Neural cell (in vitro differentiated cells): ENCODE data around the gene UQCRFS1. TPM values are rescaled to one million over a fixed set of nuclear protein-coding genes. Genes with fewer than 3 reads are reported as not detected.

ENCODE experiments used
- H2AFZ ChIP-seq: fragments of 200-600, 300-800 bp; sonication (generic), shearing (Covaris generic); 2 replicates; pipeline ENCODE4 v1.6.0; 2014; ENCODE audit warnings: low read depth, mild to moderate bottlenecking, antibody characterized with exemption, low read length, moderate library complexity
- H3F3A ChIP-seq: fragments of 200-600 bp; shearing (Covaris generic); 2 replicates; pipeline ENCODE4 v1.6.1; 2016; ENCODE audit warnings: mild to moderate bottlenecking, moderate library complexity, mixed read lengths, antibody characterized with exemption, low read length; ENCODE audit not compliant: insufficient read depth, poor library complexity, severe bottlenecking
- H3K27ac ChIP-seq: fragments of 200-600, 300-800 bp; sonication (generic), shearing (Covaris generic); 2 replicates; pipeline ENCODE4 v1.5.1; 2014; ENCODE audit warnings: mild to moderate bottlenecking, low read length, moderate library complexity
- H3K27me3 ChIP-seq: fragments of 300-800, 200-600 bp; sonication (generic), shearing (Covaris generic); 2 replicates; pipeline ENCODE4 v1.6.0; 2014; ENCODE audit warnings: mild to moderate bottlenecking, low read depth, low read length, moderate library complexity; ENCODE audit not compliant: insufficient read depth
- H3K36me3 ChIP-seq: fragments of 300-800, 200-600 bp; sonication (generic), shearing (Covaris generic); 2 replicates; pipeline ENCODE4 v1.5.1; 2014; ENCODE audit warnings: mild to moderate bottlenecking, antibody characterized with exemption, low read length, moderate library complexity; ENCODE audit not compliant: insufficient read depth
- H3K4me2 ChIP-seq: fragments of 300-800, 200-600 bp; sonication (generic), shearing (Covaris generic); 2 replicates; pipeline ENCODE4 v1.6.0; 2014; ENCODE audit warnings: mild to moderate bottlenecking, low read length
- H3K4me3 ChIP-seq: fragments of 300-800, 200-600 bp; sonication (generic), shearing (Covaris generic); 2 replicates; pipeline ENCODE4 v1.5.1; 2014; ENCODE audit warnings: mild to moderate bottlenecking, low read length, moderate library complexity
- H3K79me2 ChIP-seq: fragments of 200-600 bp; shearing (Covaris generic); replicated peaks from 2 replicates; pipeline ENCODE4 v1.6.0; 2014; ENCODE audit warnings: mild to moderate bottlenecking, low read length, moderate library complexity; ENCODE audit not compliant: insufficient read depth
- H3K9ac ChIP-seq: fragments of 300-800, 200-600 bp; sonication (generic), shearing (Covaris generic); 2 replicates; pipeline ENCODE4 v1.6.1; 2016; ENCODE audit warnings: mild to moderate bottlenecking, low read length, mixed read lengths
- H3K9me2 ChIP-seq: fragments of 200-600 bp; shearing (Covaris generic); 2 replicates; pipeline ENCODE4 v1.6.1; 2016; ENCODE audit warnings: mild to moderate bottlenecking, low read length, mixed read lengths; ENCODE audit not compliant: insufficient read depth
- H3K9me3 ChIP-seq: fragments of 200-600, 300-800 bp; sonication (generic), shearing (Covaris generic); 2 replicates; pipeline ENCODE4 v1.6.1; 2016; ENCODE audit warnings: mild to moderate bottlenecking, mixed run types, low read length, moderate library complexity, mixed read lengths
- H4K20me1 ChIP-seq: fragments of 200-600 bp; shearing (Covaris generic); 2 replicates; pipeline ENCODE4 v1.6.1; 2016; ENCODE audit warnings: mild to moderate bottlenecking, mixed run types; ENCODE audit not compliant: insufficient read depth
- EP300 ChIP-seq: fragments of 450-650 bp; conservative IDR thresholded peaks from 2 replicates; pipeline ENCODE4 v1.6.1; 2014; ENCODE audit warnings: antibody characterized with exemption, mild to moderate bottlenecking, moderate library complexity; ENCODE audit not compliant: poor library complexity, severe bottlenecking
- EZH2 ChIP-seq: fragments of 200-600, 300-800 bp; shearing (Covaris generic), sonication (generic); IDR thresholded peaks from 2 replicates; pipeline ENCODE4 v1.6.1; 2014; ENCODE audit warnings: antibody characterized with exemption, low read length, borderline replicate concordance, mild to moderate bottlenecking; ENCODE audit not compliant: insufficient read depth, poor library complexity, severe bottlenecking
- MXI1 ChIP-seq: fragments of 450-650 bp; conservative IDR thresholded peaks from 2 replicates; pipeline ENCODE4 v1.6.1; 2014; ENCODE audit warnings: antibody characterized with exemption, mild to moderate bottlenecking; ENCODE audit not compliant: poor library complexity, severe bottlenecking
- POLR2AphosphoS5 ChIP-seq: IDR thresholded peaks from 2 replicates; pipeline ENCODE4 v1.6.1; 2012
- RAD21 ChIP-seq: fragments of 450-650 bp; conservative IDR thresholded peaks from 2 replicates; pipeline ENCODE4 v1.6.1; 2014; ENCODE audit warnings: antibody characterized with exemption, mild to moderate bottlenecking, moderate library complexity
- REST ChIP-seq: IDR thresholded peaks from 2 replicates; pipeline ENCODE4 v1.6.1; 2012; ENCODE audit warnings: borderline replicate concordance
- SMC3 ChIP-seq: fragments of 450-650 bp; conservative IDR thresholded peaks from 2 replicates; pipeline ENCODE4 v1.6.1; 2014; ENCODE audit warnings: antibody characterized with exemption, mild to moderate bottlenecking, moderate library complexity; ENCODE audit not compliant: poor library complexity
- TAF1 ChIP-seq: IDR thresholded peaks from 2 replicates; pipeline ENCODE4 v1.6.1; 2012; ENCODE audit warnings: low read depth
- polyA plus RNA-seq: library from polyadenylated mRNA; depleted of rRNA; stranded (reverse); fragments of >200 nt; gene quantifications from 2 replicates; pipeline ENCODE4 v1.2.3, GENCODE V29; 2014
- TF ChIP-seq, protein P1 (sequence below): fragments of 450-650 bp; IDR thresholded peaks from 2 replicates; pipeline ENCODE4 v1.5.1; 2014; ENCODE audit warnings: antibody characterized with exemption, mild to moderate bottlenecking, moderate library complexity; ENCODE audit not compliant: poor library complexity, severe bottlenecking

UQCRFS1 gene
- polyA plus RNA-seq, 1 donor from 2014 or later, result 55.2 TPM

GRCh38 chr19:29206453-29206852 is 6.5 kb downstream of the UQCRFS1 start:
- H3K27ac ChIP-seq, result no peak overlapping the region
- no peak overlapping the region for H2AFZ ChIP-seq
- H3F3A ChIP-seq, result no peaks in the 10 kb centered on the region
- TF ChIP-seq, protein P1, sequence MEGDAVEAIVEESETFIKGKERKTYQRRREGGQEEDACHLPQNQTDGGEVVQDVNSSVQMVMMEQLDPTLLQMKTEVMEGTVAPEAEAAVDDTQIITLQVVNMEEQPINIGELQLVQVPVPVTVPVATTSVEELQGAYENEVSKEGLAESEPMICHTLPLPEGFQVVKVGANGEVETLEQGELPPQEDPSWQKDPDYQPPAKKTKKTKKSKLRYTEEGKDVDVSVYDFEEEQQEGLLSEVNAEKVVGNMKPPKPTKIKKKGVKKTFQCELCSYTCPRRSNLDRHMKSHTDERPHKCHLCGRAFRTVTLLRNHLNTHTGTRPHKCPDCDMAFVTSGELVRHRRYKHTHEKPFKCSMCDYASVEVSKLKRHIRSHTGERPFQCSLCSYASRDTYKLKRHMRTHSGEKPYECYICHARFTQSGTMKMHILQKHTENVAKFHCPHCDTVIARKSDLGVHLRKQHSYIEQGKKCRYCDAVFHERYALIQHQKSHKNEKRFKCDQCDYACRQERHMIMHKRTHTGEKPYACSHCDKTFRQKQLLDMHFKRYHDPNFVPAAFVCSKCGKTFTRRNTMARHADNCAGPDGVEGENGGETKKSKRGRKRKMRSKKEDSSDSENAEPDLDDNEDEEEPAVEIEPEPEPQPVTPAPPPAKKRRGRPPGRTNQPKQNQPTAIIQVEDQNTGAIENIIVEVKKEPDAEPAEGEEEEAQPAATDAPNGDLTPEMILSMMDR, result no peak
- TF ChIP-seq EZH2 (no peak), MXI1 (no peak), EP300 (no peak), SMC3 (no peak), TAF1 (no peak), POLR2AphosphoS5 (no peak), REST (no peak), RAD21 (no peak)
- no peaks in the 10 kb centered on the region for H3K36me3 ChIP-seq
- no peak overlapping the region for H3K4me2 ChIP-seq
- H3K9me2 ChIP-seq, result no peaks in the 10 kb centered on the region
- no peak overlapping the region for H3K9ac ChIP-seq
- no peaks in the 10 kb centered on the region for H4K20me1 ChIP-seq
- H3K9me3 ChIP-seq, result no peaks in the 10 kb centered on the region
- no peaks in the 10 kb centered on the region for H3K27me3 ChIP-seq
- no peak overlapping the region for H3K4me3 ChIP-seq
- peaks cover 29% of the 10 kb centered on the region for H3K79me2 ChIP-seq

DNA sequence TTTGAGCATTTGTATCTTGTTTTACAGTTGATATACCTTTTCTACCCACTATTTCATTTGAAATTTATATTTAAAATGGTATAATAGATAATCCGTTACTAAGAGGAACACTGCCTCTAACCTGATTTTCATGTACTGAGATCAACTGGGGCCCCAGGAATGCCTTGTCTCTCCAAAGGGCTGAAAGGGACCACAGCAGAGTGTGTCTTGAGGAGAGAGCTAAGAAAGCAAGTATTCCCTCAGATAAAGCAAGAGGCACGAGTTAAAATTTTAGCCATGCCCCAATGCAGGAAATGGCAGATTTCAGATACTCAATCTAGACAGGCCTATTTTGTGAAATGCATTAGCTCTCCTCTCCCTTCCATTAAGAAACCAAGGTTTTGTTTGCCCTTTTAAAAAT is 10.7 kb downstream of the UQCRFS1 start:
- Histone ChIP-seq H3K4me2 (no peak overlapping the region), H3K36me3 (no peaks in the 10 kb centered on the region)

More for the DNA sequence above, 10.7 kb downstream of the UQCRFS1 start:
- no peaks in the 10 kb centered on the region for H3F3A ChIP-seq
- no peaks in the 10 kb centered on the region for H3K27me3 ChIP-seq
- H3K27ac ChIP-seq, result no peak overlapping the region
- H3K9ac ChIP-seq, result no peak overlapping the region
- H4K20me1 ChIP-seq, result no peaks in the 10 kb centered on the region
- no peak overlapping the region for H2AFZ ChIP-seq
- no peaks in the 10 kb centered on the region for H3K9me2 ChIP-seq
- H3K9me3 ChIP-seq, result no peaks in the 10 kb centered on the region
- H3K4me3 ChIP-seq, result no peak overlapping the region
- no peak for TF ChIP-seq REST
- no peak for TF ChIP-seq POLR2AphosphoS5
- TF ChIP-seq, protein P1, result no peak
- no peak for TF ChIP-seq SMC3
- TF ChIP-seq MXI1, result no peak
- no peak for TF ChIP-seq EZH2
- TF ChIP-seq EP300, result no peak
- TF ChIP-seq TAF1, result no peak
- TF ChIP-seq RAD21, result no peak
- H3K79me2 ChIP-seq, result no peaks in the 10 kb centered on the region
